OCI-LY7 (cell line): Measurements from ENCODE around the gene JOSD2. TPM values are rescaled to one million over a fixed set of nuclear protein-coding genes. Genes with fewer than 3 reads are reported as not detected.

ENCODE experiments used
- BruUV-seq: library from RNA; stranded (reverse); fragments of 400-500 nt; replicated peaks from 2 replicates; lab custom pipeline; 2021; lab: Mats Ljungman, UMichigan
- CTCF ChIA-PET: fragments of 300-600 bp; sonication (Branson Sonifier 250); formaldehyde crosslinking; loops from one replicate; lab custom pipeline; 2022; ENCODE audit warnings: antibody characterized with exemption; ENCODE audit not compliant: unreplicated experiment; lab: Charles Lee
- POLR2A ChIA-PET: fragments of 300-600 bp; sonication (Branson Sonifier 250); formaldehyde crosslinking; loops from one replicate; lab custom pipeline; 2022; ENCODE audit warnings: antibody characterized with exemption; lab: Charles Lee
- DNase-seq: peaks from one replicate; pipeline ENCODE4 v3.0.0-alpha.2; 2015; ENCODE audit warnings: low spot score
- H2AFZ ChIP-seq: fragments of 200-600 bp; sonication (generic), shearing (Covaris generic); 2 replicates; pipeline ENCODE4 v1.6.1; 2014; ENCODE audit warnings: mild to moderate bottlenecking, antibody characterized with exemption, low read length, moderate library complexity
- H3K27ac ChIP-seq: fragments of 200-600 bp; sonication (generic); 2 replicates; pipeline ENCODE4 v1.5.1; 2014; ENCODE audit warnings: mixed run types, low read depth, mild to moderate bottlenecking, moderate library complexity, low read length, inconsistent platforms; ENCODE audit not compliant: poor library complexity, severe bottlenecking
- H3K36me3 ChIP-seq: fragments of 200-600 bp; sonication (generic); 2 replicates; pipeline ENCODE4 v1.6.1; 2014; ENCODE audit warnings: mild to moderate bottlenecking, antibody characterized with exemption, low read length, moderate library complexity, mixed read lengths; ENCODE audit not compliant: insufficient read depth
- H3K4me1 ChIP-seq: fragments of 200-600 bp; sonication (generic); 2 replicates; pipeline ENCODE4 v1.5.1; 2014; ENCODE audit warnings: mild to moderate bottlenecking, low read length; ENCODE audit not compliant: insufficient read depth, poor library complexity, severe bottlenecking
- H3K4me2 ChIP-seq: fragments of 200-600 bp; sonication (generic); 2 replicates; pipeline ENCODE4 v1.6.1; 2014; ENCODE audit warnings: mild to moderate bottlenecking, low read length
- H3K4me3 ChIP-seq: fragments of 200-600 bp; sonication (generic); 2 replicates; pipeline ENCODE4 v1.5.1; 2014; ENCODE audit warnings: mild to moderate bottlenecking, low read depth, low read length; ENCODE audit not compliant: poor library complexity, severe bottlenecking
- H3K79me2 ChIP-seq: fragments of 200-600 bp; sonication (generic); 2 replicates; pipeline ENCODE4 v1.6.1; 2016; ENCODE audit warnings: low read depth, mild to moderate bottlenecking, low read length, moderate library complexity, mixed read lengths; ENCODE audit not compliant: insufficient read depth
- H3K9me2 ChIP-seq: fragments of 200-600 bp; sonication (generic); 2 replicates; pipeline ENCODE4 v1.6.1; 2016; ENCODE audit warnings: mild to moderate bottlenecking, low read length, mixed read lengths; ENCODE audit not compliant: insufficient read depth
- H3K9me3 ChIP-seq: fragments of 200-600 bp; sonication (generic); 2 replicates; pipeline ENCODE4 v1.6.1; 2014; ENCODE audit warnings: mild to moderate bottlenecking, mixed run types, low read length, mixed read lengths
- H4K20me1 ChIP-seq: fragments of 200-600 bp; sonication (generic); 2 replicates; pipeline ENCODE4 v1.6.1; 2014; ENCODE audit warnings: mild to moderate bottlenecking, antibody characterized with exemption, low read length, moderate library complexity, mixed read lengths; ENCODE audit not compliant: insufficient read depth
- CTCF ChIP-seq: fragments of 200-600 bp; sonication (generic); conservative IDR thresholded peaks from 2 replicates; pipeline ENCODE4 v1.5.1; 2014; ENCODE audit warnings: mild to moderate bottlenecking, antibody characterized with exemption, low read length, moderate library complexity, mixed read lengths
- EZH2phosphoT487 ChIP-seq: fragments of 200-600 bp; sonication (generic); IDR thresholded peaks from 2 replicates; pipeline ENCODE4 v1.6.1; 2018; ENCODE audit warnings: low read depth, borderline replicate concordance, mild to moderate bottlenecking, mixed run types, antibody characterized with exemption, low read length, moderate library complexity, mixed read lengths
- intact Hi-C: fragments of 100-400 bp; cut with micrococcal nuclease; formaldehyde crosslinking; loops from one replicate; pipeline ENCODE4 v1.10.0; 2022; ENCODE audit not compliant: unreplicated experiment
- total RNA-seq, 2 experiments: library from RNA; depleted of rRNA in 1 of 2; stranded (reverse); fragments of >200 nt in 1 of 2; shearing (Covaris generic) in 1 of 2; gene quantifications; 2 replicates each; pipeline ENCODE4 v1.2.3, GENCODE V29; 2014 to 2022

Gene JOSD2
- total RNA-seq, 2 experiments from 2014 or later: 13.0 to 17.8 TPM

- Histone ChIP-seq H4K20me1 (no peaks in the 10 kb centered on the region), H3K4me2 (no peak overlapping the region), H3K9me3 (no peaks in the 10 kb centered on the region), H3K36me3 (no peaks in the 10 kb centered on the region), H3K79me2 (no peaks in the 10 kb centered on the region), H3K4me3 (no peak overlapping the region), H3K9me2 (no peaks in the 10 kb centered on the region), H3K27ac (no peak overlapping the region), H3K4me1 (peaks cover 12% of the 10 kb centered on the region), H2AFZ (no peak overlapping the region)
- POLR2A ChIA-PET: no interaction called here
- intact Hi-C loops: no loop called here
- no peak for DNase-seq
- BruUV-seq: no TSS peak
- no peak for TF ChIP-seq CTCF
- no peak for TF ChIP-seq EZH2phosphoT487
- CTCF ChIA-PET: interaction anchor here (0.6 kb wide), 1 partner anchor 166 kb away, joined by 4 read pairs; no protein-coding TSS in a partner anchor
These were observed 2.2 kb downstream of the JOSD2 start for GRCh38 chr19:50508843-50509190.

GRCh38 chr19:50507376-50507775, 3.6 kb downstream of the JOSD2 start:
- Histone ChIP-seq H2AFZ (no peak overlapping the region), H3K4me1 (peaks cover 12% of the 10 kb centered on the region), H3K9me3 (no peaks in the 10 kb centered on the region), H3K79me2 (no peaks in the 10 kb centered on the region), H3K4me3 (no peak overlapping the region), H3K9me2 (no peaks in the 10 kb centered on the region), H3K27ac (no peak overlapping the region), H3K4me2 (no peak overlapping the region), H3K36me3 (no peaks in the 10 kb centered on the region), H4K20me1 (no peaks in the 10 kb centered on the region)
- intact Hi-C loops: no loop called here
- POLR2A ChIA-PET: no interaction called here
- CTCF ChIA-PET: no interaction called here
- TF ChIP-seq EZH2phosphoT487 (no peak), CTCF (no peak)
- DNase-seq: no peak
- BruUV-seq: no TSS peak

GRCh38 chr19:50506700-50507099, 4.3 kb downstream of the JOSD2 start:
- peaks cover 9% of the 10 kb centered on the region for H3K4me1 ChIP-seq
- H2AFZ ChIP-seq: no peak overlapping the region
- POLR2A ChIA-PET: no interaction called here
- no peaks in the 10 kb centered on the region for H3K9me3 ChIP-seq
- no TSS peak for BruUV-seq
- H3K27ac ChIP-seq: no peak overlapping the region
- intact Hi-C loops: no loop called here
- H3K4me2 ChIP-seq: no peak overlapping the region
- CTCF ChIA-PET: no interaction called here
- no peak overlapping the region for H3K4me3 ChIP-seq
- no peak for TF ChIP-seq CTCF
- TF ChIP-seq EZH2phosphoT487: no peak
- DNase-seq: no peak
- no peaks in the 10 kb centered on the region for H4K20me1 ChIP-seq
- no peaks in the 10 kb centered on the region for H3K79me2 ChIP-seq
- no peaks in the 10 kb centered on the region for H3K36me3 ChIP-seq
- H3K9me2 ChIP-seq: no peaks in the 10 kb centered on the region
